Heart left ventricle (tissue), 16 donors: Measurements from ENCODE around the gene GPC6. TPM values are rescaled to one million over a fixed set of nuclear protein-coding genes. Genes with fewer than 3 reads are reported as not detected.

Experiments
- ATAC-seq, 4 donors: fragments of 200-7000 bp; cut with Tn5 transposase; one replicate each; pipeline ENCODE4 v1.9.1; 2020 to 2022; ENCODE audit warnings: moderate library complexity in 4 of 4, mild to moderate bottlenecking in 3 of 4, moderate number of reproducible peaks in 1 of 4
- DNase-seq, 5 donors: peaks; one replicate each; pipeline ENCODE4 v3.0.0-alpha.2; 2020
- H3K27ac ChIP-seq, 12 donors: fragments of 200-600 bp; sonication (generic) in 4 of 12; one replicate each; pipeline versions ENCODE4 v1.5.0 to v1.8.0; 2016 to 2022; ENCODE audit warnings: mild to moderate bottlenecking in 2 of 12
- H3K27me3 ChIP-seq, 9 donors: fragments of 200-600 bp; sonication (generic) in 2 of 9; one replicate each; pipeline versions ENCODE4 v1.5.1 to v1.8.0; 2016 to 2022; ENCODE audit warnings: mild to moderate bottlenecking in 3 of 9
- H3K36me3 ChIP-seq, 9 donors: fragments of 200-600 bp; sonication (generic) in 2 of 9; one replicate each; pipeline versions ENCODE4 v1.5.0 to v1.8.0; 2018 to 2022; ENCODE audit warnings: mild to moderate bottlenecking in 2 of 9
- H3K4me1 ChIP-seq, 12 donors: fragments of 200-600 bp; sonication (generic) in 4 of 12; one replicate each; pipeline versions ENCODE4 v1.5.0 to v1.8.0; 2016 to 2022; ENCODE audit warnings: mild to moderate bottlenecking in 3 of 12
- H3K4me3 ChIP-seq, 12 donors: fragments of 200-600 bp; sonication (generic) in 4 of 12; one replicate each; pipeline versions ENCODE4 v1.5.0 to v1.8.0; 2017 to 2022; ENCODE audit warnings: mild to moderate bottlenecking in 9 of 12, moderate library complexity in 4 of 12
- H3K9me3 ChIP-seq, 12 donors: fragments of 200-600 bp; sonication (generic) in 4 of 12; one replicate each; pipeline versions ENCODE4 v1.5.0 to v1.8.0; 2016 to 2022; ENCODE audit warnings: mild to moderate bottlenecking in 1 of 12
- CTCF ChIP-seq, 12 donors: fragments of 200-600 bp; sonication (generic) in 4 of 12; IDR thresholded peaks; one replicate each; pipeline versions ENCODE4 v1.5.0 to v1.8.0; 2018 to 2022; ENCODE audit warnings: antibody characterized with exemption in 12 of 12, mild to moderate bottlenecking in 5 of 12
- POLR2A ChIP-seq, 2 donors: fragments of 450-650 bp; IDR thresholded peaks; one replicate each; pipeline ENCODE4 v1.6.1; 2017; ENCODE audit warnings: antibody characterized with exemption in 2 of 2, mild to moderate bottlenecking in 2 of 2, moderate library complexity in 2 of 2
- WGBS, 4 donors: extraction: QIAGEN DNeasy Blood & Tissue Kit in 2 of 4; methylation state at CpG; one replicate each; pipeline versions ENCODE4 v1.1.5 to v1.1.7; 2013 to 2018; 5-methylcytosine and 5-hydroxymethylcytosine counted together
- intact Hi-C, 10 donors: fragments of 100-400 bp; cut with DNase I; formaldehyde crosslinking; loops; one replicate each; pipeline versions ENCODE4 v1.11.1 to v1.14.2; 2022
- polyA plus RNA-seq, 2 donors: library from polyadenylated mRNA; stranded (reverse); fragments of 200-250 nt; gene quantifications; one replicate each; pipeline ENCODE4 v1.2.3, GENCODE V29; 2013
- total RNA-seq, 9 donors: library from RNA; depleted of rRNA in 2 of 9; stranded (reverse); fragments of >200 nt in 2 of 9; fragmentation: NEBNext Ultra II Directional in 3 of 9; extraction: Animal tissue kit (Norgen Biotek cat#: 25700) in 3 of 9; gene quantifications; one replicate each; pipeline versions ENCODE4 v1.1.0 to v1.2.4, GENCODE V29; 2016 to 2023
- donor health status: ischemic (EF 13 %, LVEDD 7.1; RV severe dilation, severe dysfunction).
- donor health status: healthy with polysubstance abuse.
- donor health status: DM: no; HTN: yes; CAD: no.
- donor health status: DM: no; HTN: no; CAD: no.
- donor health status: ischemic (EF 25% LVEDD 6.9; RV normal size, moderate dysfunction).
- donor health status: ischemic (EF 25% LVEDD 5.7; RV mildly dilated, moderate dysfunction).
- donor health status: healthy.
- donor health status: DM: yes; HTN: yes; CAD: no.
- donor health status: ischemic (EF 35%, LVEDD 5.7; RV mildly dilated, moderate dysfunction).
- donor health status: nonischemic (EF 11% LVEDD 7.7; RV severe dilation, severe dysfunction).
- donor health status: DM: yes; HTN: yes; CAD: no.
- donor health status: PGD.
- donor health status: ischemic (EF 29% LVEDD 5.4; RV normal size, mild dysfunction).
- donor health status: nonischemic (EF 23%, LVEDD 6.1; RV moderate dilation, normal function).

Gene GPC6
- total and polyA plus RNA-seq, 11 donors: 0.08 to 6.2 (median 2.0) TPM

GRCh38 chr13:94259984-94260383, 1033.4 kb downstream of the GPC6 start:
- Histone ChIP-seq H3K9me3 (no peaks in the 10 kb centered on the region), H3K4me3 (no peak overlapping the region), H3K36me3 (no peaks in the 10 kb centered on the region), H3K27me3 (no peaks in the 10 kb centered on the region), H3K27ac (no peak overlapping the region), H3K4me1 (no peaks in the 10 kb centered on the region)
- ATAC-seq (no peak), DNase-seq (no peak)
- WGBS, 4 donors: 80 to 91% (median 83%) methylated on average over 1 of the region's 1 CpG
- TF ChIP-seq POLR2A (IDR thresholded peaks at IDR 0.05) (no peak), CTCF (IDR thresholded peaks at IDR 0.05) (no peak)
- intact Hi-C loops: no loop called here

- WGBS, 4 donors: 81 to 97% (median 93%) methylated on average over 3 of the region's 3 CpGs
Observed at GRCh38 chr13:94261163-94261562, 1034.6 kb downstream of the GPC6 start.

GRCh38 chr13:94263038-94263437, 1036.4 kb downstream of the GPC6 start:
- ATAC-seq (no peak), DNase-seq (no peak)
- H3K9me3 ChIP-seq: no peaks in the 10 kb centered on the region
- no peaks in the 10 kb centered on the region for H3K27me3 ChIP-seq
- H3K27ac ChIP-seq: no peak overlapping the region
- intact Hi-C loops: no loop called here
- H3K4me1 ChIP-seq: no peaks in the 10 kb centered on the region
- no peak for TF ChIP-seq POLR2A (IDR thresholded peaks at IDR 0.05)
- TF ChIP-seq CTCF (IDR thresholded peaks at IDR 0.05): no peak
- WGBS, 4 donors: 93 to 95% (median 94%) methylated on average over 3 of the region's 3 CpGs
- no peak overlapping the region for H3K4me3 ChIP-seq
- no peaks in the 10 kb centered on the region for H3K36me3 ChIP-seq

More at GRCh38 chr13:94261163-94261562, 1034.6 kb downstream of the GPC6 start:
- Histone ChIP-seq H3K9me3 (no peaks in the 10 kb centered on the region), H3K36me3 (no peaks in the 10 kb centered on the region), H3K4me3 (no peak overlapping the region), H3K27ac (no peak overlapping the region), H3K27me3 (no peaks in the 10 kb centered on the region), H3K4me1 (no peaks in the 10 kb centered on the region)
- TF ChIP-seq POLR2A (IDR thresholded peaks at IDR 0.05) (no peak), CTCF (IDR thresholded peaks at IDR 0.05) (no peak)
- ATAC-seq (no peak), DNase-seq (no peak)
- intact Hi-C loops: no loop called here

GRCh38 chr13:94267581-94268366, 1041.2 kb downstream of the GPC6 start:
- no peaks in the 10 kb centered on the region for H3K4me1 ChIP-seq
- no peak for ATAC-seq
- WGBS, 4 donors: 73 to 84% (median 78%) methylated on average over 3 of the region's 3 CpGs
- no peaks in the 10 kb centered on the region for H3K27me3 ChIP-seq
- no peak overlapping the region for H3K27ac ChIP-seq
- H3K9me3 ChIP-seq: no peaks in the 10 kb centered on the region
- TF ChIP-seq CTCF (IDR thresholded peaks at IDR 0.05) (no peak), POLR2A (IDR thresholded peaks at IDR 0.05) (no peak)
- intact Hi-C loops: no loop called here
- DNase-seq: no peak
- no peaks in the 10 kb centered on the region for H3K36me3 ChIP-seq
- H3K4me3 ChIP-seq: no peak overlapping the region
